UCSD-AML1 (cell line): Measurements from ENCODE around the gene LINGO3.

ENCODE experiments used
- DNase-seq: peaks from one replicate; lab custom pipeline; 2025; ENCODE audit not compliant: unreplicated experiment; lab: John Stamatoyannopoulos, UW

Gene LINGO3

DNA sequence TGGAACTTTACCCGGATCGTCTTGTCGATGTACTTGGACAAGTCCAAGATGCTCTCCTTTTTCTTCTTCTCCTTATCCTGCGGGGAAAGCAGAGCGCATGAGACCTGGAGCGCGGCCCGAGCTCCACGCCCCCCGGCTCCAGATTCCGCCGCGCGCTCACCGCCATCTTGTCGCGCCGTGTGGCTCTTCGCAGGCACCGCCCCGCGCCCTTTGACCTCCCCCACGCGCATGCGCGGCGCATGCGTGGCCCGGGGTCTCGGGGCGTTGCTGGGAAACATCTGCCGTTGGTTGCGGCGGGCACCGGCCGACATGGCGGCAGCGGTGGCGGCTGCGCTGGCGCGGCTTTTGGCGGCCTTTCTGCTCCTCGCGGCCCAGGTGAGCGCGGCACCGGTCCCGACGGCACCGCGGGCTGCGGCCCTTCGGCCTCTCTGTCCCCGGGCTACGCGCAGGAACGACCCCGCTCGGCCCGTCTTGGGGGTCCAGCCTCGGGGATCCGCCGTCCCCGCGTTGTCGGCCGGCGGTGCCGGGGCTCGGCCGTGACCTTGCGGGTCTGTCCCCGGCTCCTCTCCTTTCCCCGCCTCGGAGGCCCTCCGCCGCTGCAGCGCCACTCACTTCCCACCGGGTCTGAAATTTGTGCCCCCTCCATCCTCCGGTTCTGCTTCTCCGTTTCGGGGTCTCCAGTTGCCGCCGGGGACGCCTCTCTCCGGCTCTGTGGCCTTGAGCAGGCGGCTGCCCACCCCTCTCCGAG is 20.6 kb upstream of the LINGO3 start, which contains the start of the genes LSM7 and SPPL2B:
LSM7 (minus strand) TSS at position 186 of the 748 bp plus-strand sequence; CDS start at position 166, 20 bp downstream.
SPPL2B (plus strand) TSS at position 284 of the 748 bp plus-strand sequence; CDS start at position 310, 26 bp downstream.
- DNase-seq = peak; percentile 93

GRCh38 chr19:2327773-2328400 is 19.9 kb upstream of the LINGO3 start:
- peak; percentile 44 for DNase-seq

- no peak for DNase-seq
Observed at GRCh38 chr19:2326699-2327360, 18.9 kb upstream of the LINGO3 start.

GRCh38 chr19:2325281-2326046 is 17.5 kb upstream of the LINGO3 start:
- no peak for DNase-seq

- DNase-seq = no peak
Observed at GRCh38 chr19:2324220-2324948, 16.4 kb upstream of the LINGO3 start.

DNA sequence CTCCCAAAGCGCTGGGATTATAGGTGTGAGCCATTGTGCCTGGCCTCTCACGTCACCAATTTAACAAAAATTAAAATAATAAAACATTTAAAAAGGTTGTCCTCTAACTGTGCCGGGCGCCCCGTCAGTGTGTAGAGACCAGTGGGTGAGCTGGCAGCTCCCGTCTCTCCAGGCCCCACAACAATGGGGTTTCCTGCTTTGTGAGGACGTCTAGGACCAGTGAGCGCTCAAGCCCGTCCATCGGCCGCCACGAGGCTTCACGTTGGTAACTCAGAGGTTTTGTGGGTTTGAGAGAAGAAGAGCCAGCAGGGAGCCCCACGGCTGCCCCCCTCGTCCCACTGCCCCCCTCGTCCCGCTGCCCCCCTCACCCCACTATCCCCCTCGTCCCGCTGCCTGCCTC is 15.8 kb upstream of the LINGO3 start:
- DNase-seq = no peak

DNA sequence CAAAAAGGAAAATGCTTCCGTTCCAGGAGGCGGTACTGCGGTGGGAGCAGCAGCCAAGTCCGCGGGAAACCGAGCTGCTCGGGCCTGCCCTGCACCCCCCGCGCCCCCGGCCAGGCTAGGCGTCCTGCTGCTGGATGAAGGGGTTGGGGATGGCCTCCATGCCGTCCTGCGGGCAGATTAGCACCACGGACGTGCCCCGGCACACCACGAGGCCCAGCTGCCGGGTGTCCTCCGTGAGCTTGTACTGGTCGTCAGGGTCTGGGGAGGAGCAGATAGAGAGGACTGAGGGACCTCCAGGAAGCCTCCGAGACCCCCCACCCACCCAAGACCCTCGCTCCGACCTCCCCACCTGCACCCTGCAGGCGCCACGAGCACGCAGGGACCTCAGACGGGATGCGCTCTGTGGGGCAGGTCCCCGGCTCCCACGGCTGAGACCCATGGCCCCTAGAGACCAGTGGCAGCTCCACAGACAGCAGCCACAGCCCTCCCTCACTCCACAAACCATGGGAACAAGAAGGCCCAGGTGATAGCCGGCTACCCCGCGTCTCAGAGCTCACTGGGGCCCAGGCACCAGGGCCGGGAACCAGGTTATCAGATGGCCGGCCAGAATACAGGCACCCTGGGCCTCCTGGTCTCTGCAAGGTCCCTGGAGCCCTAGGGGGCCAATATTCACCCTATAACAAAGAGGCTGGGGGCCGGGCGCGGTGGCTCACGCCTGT is 13.8 kb upstream of the LINGO3 start:
- DNase-seq = no peak

DNA sequence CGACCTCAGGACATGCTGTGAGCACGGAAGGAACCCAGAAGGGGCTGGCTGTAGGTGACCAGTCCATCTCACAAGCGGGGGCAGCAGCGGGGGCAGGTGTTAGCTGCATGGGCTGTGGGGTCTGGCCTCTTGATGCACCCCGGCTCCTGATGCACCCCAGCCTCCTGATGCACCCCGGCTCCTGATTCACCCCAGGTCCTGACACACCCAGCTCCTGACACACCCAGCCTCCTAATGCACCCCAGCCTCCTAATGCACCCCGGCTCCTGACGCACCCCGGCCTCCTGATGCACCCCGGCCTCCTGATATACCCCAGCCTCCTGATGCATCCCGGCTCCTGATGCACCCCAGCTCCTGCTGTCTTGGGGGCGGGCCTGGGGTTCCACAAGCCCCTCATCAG is 13.0 kb upstream of the LINGO3 start:
- DNase-seq = no peak

DNA sequence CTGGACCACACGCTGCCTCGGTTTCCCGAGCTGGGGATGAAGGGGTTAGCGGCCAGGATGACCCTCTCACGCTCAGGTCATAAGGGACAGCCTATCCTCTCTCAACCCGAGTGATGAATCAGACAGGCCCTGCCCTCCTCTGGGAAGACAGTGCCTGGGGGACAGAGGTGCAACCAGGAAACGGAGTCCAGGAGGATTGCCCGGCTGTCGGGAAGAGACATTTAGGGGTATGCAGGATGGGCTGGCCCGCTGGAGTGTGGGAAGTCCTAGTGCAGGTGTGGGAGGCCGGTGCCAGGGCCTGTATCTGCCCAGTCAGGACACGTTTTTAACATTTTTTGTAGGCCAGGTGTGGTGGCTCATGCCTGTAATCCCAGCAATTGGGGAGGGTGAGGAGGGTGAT is 12.1 kb upstream of the LINGO3 start:
- no peak for DNase-seq

DNA sequence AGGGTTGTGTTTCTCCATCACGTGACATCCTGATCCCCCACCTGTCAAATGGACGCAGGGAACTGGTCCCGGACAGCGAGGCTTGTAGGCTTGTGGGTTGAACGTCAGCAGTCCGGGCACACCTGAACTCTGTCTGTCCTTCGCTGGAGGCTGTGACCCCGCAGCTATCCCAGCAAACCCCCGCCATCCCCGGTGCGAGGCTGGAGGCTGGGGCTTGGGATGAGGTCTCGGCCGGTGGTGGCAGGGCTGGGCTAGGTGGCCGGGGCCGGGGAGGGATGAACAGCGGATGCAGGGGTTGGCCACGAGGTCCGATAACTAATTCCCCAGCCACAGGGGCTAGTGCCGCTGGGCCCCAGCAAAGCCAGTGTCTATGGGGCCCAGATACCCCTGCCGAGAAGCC is 11.6 kb upstream of the LINGO3 start:
- no peak for DNase-seq

GRCh38 chr19:2318923-2319322 is 11.0 kb upstream of the LINGO3 start:
- no peak for DNase-seq

- DNase-seq = no peak
Observed at GRCh38 chr19:2317756-2318155, 9.8 kb upstream of the LINGO3 start.

DNA sequence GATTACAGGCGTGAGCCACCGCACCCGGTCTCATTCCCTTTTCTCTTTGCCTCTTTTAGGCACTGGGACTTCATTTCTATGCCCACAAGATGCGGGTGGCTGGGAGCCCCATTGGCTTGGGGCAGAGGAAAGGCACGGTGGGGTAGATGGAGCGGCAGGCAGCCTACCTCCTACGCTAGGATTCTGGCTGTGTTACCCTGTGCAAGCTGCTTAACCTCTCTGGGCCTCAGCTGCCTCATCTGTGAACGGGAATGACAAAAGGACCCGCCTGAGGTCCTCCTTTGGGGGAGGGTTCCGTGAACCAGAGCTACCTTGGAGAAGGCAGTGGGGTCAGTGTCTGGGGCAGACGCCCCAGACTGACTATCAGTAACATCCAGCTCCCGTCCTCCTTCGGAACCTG is 9.3 kb upstream of the LINGO3 start:
- no peak for DNase-seq

GRCh38 chr19:2315818-2316353 is 7.9 kb upstream of the LINGO3 start:
- peak; percentile 86 for DNase-seq

DNA sequence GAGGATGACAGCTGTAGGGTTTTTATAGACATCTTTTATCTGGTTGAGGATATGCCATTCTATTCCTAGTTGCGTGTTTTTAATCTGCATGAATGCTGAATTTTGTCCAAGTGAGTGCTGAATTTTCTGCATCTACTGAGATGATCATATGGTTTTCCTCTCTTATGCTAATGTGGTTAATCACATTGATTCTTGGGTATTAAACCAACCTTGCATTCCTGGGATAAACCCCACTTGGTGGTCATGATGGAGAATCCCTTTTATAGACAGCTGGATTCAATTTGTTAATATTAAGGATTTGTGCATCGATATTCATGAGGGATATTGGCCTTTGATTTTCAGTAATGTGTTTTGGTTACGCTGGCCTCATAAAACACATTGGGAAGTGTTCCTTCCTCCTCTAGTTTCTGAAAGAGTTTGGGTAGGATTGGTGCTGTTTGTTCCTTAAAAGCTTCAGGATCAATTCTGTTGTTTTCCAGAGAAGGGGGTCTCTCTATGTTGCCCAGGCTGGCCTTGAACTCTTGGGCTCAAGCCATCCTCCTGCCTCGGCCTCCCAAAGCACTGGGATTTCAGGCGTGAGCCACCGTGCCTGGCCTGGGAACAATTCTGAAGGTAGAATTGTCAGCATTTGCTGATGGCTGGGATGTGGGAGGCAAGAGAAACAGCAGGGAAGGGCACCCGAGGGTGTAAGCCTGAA is 7.3 kb upstream of the LINGO3 start:
- no peak for DNase-seq

- no peak for DNase-seq
Observed at GRCh38 chr19:2312820-2313501, 5.0 kb upstream of the LINGO3 start.

- no peak for DNase-seq
Observed at GRCh38 chr19:2311093-2311492, 3.1 kb upstream of the LINGO3 start.

DNA sequence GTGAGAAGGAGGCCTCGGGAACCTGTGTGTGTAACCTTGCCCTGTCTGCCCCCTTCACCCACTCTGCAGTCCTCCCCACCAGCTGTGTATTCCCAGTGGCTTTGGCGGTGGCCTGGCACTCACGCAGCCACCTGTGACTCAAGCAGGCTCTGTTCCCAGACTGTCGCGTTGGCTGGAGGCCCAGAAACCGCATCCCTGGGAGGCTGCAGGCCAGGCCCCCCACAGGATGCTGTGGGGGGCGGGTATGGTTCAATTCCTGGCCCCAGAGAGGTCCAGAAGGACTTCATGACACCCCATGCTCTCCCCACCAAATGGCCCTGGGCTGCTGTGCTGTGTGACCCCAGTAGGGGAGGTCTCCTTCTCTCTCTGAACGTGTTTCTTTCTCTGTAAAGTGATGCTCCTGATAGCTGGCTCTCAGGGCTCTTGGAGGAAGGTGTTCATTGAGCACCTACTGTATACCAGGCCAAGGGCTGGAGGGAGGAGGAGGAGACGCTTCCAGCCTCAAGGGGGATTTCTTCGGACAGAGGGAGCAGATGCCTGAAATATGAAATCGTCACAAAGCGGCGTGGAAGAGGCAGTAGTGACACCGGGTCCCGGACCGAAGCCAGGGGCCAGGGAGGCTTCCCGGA is 1.9 kb upstream of the LINGO3 start:
- no peak for DNase-seq
